AG04450 (cell line): ENCODE measurements around the gene PNCK. TPM values are rescaled to one million over a fixed set of nuclear protein-coding genes. Genes with fewer than 3 reads are reported as not detected.

Source experiments
- CTCF ChIA-PET: fragments of 300-600, 350-600 bp; formaldehyde crosslinking; extraction: SDS; loops from one replicate; lab custom pipeline; 2022; ENCODE audit warnings: antibody characterized with exemption, inconsistent platforms; lab: Charles Lee
- POLR2A ChIA-PET: fragments of 350-600 bp; formaldehyde crosslinking; extraction: SDS; loops from one replicate; lab custom pipeline; 2021; ENCODE audit warnings: antibody characterized with exemption, inconsistent platforms; lab: Yijun Ruan, JAX
- DNase-seq: peaks from one replicate; pipeline ENCODE4 v3.0.0-alpha.2; 2011; ENCODE audit warnings: low read depth, low spot score
- H3K27ac ChIP-seq: one replicate; pipeline ENCODE4 v1.5.1; 2012; ENCODE audit warnings: low read depth, low read length, control low read depth
- H3K27me3 ChIP-seq: one replicate; pipeline ENCODE4 v1.6.0; 2012; ENCODE audit warnings: low read length; ENCODE audit not compliant: control insufficient read depth, insufficient read depth
- H3K4me3 ChIP-seq: 2 replicates; pipeline ENCODE4 v1.5.1; 2011; ENCODE audit warnings: mild to moderate bottlenecking, low read depth, low read length, control low read depth
- H3K9me3 ChIP-seq: 2 replicates; pipeline ENCODE4 v1.5.1; 2012; ENCODE audit warnings: low read length; ENCODE audit not compliant: control insufficient read depth, insufficient read depth
- polyA plus RNA-seq: library from polyadenylated mRNA; depleted of rRNA; stranded (reverse); fragments of >200 nt; gene quantifications from 2 replicates; pipeline ENCODE4 v1.2.3, GENCODE V29; 2011; rRNA removed
- small RNA-seq: library from RNA; depleted of rRNA; stranded (forward); fragments of <200 nt; gene quantifications from one replicate; pipeline ENCODE3, GENCODE V24; 2012; ENCODE audit warnings: low read depth; ENCODE audit not compliant: insufficient read length
- TF ChIP-seq, protein P1 (sequence below): IDR thresholded peaks from 2 replicates; pipeline ENCODE4 v1.5.1; 2011; ENCODE audit warnings: low read depth, low read length, control low read depth, inconsistent platforms

Gene PNCK
- polyA plus RNA-seq, 1 experiment = not detected

DNA sequence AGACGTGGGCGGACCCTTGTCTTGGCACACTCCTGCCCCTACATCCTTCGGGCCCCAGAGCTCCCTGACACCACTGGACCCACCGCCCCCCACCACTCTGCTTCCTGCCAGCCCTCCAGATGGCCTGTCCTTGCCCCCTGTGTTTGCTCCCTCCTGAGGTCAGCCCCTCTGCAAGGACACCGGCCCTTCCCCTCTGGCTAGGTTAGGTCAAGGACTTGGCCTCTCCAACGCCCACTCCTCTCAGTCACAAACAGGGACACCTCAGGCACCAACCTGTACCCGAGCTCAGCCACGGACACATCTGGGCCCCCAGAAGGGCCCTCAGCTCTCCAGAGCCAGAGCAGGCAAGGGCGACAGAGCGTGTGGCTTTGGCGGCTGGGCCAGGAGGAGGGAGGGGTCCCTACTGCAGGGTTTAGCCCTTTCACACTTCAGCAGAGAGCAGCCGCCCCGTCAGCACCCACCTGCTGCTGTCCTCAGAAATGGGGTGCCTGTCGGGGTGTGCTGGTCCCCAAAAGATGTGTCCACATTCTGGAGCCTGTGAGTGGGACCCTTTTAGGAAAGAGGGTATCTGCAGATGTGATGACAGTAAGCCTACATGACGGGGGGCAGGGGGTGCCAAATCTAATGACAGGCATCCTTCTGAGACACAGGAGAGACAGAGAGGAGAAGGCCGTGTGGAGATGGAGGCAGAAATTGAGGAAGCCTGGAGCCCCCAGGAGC, 50.1 kb downstream of the PNCK start:
- peaks cover 18% of the 10 kb centered on the region for H3K27me3 ChIP-seq
- H3K27ac ChIP-seq = no peak overlapping the region
- no peak overlapping the region for H3K4me3 ChIP-seq
- CTCF ChIA-PET = interaction anchor here (0.6 to 1.1 kb wide), 3 partner anchors 11 to 45 kb away, joined by 6 to 7 read pairs (median 6); no protein-coding TSS in a partner anchor
- TF ChIP-seq, protein P1, sequence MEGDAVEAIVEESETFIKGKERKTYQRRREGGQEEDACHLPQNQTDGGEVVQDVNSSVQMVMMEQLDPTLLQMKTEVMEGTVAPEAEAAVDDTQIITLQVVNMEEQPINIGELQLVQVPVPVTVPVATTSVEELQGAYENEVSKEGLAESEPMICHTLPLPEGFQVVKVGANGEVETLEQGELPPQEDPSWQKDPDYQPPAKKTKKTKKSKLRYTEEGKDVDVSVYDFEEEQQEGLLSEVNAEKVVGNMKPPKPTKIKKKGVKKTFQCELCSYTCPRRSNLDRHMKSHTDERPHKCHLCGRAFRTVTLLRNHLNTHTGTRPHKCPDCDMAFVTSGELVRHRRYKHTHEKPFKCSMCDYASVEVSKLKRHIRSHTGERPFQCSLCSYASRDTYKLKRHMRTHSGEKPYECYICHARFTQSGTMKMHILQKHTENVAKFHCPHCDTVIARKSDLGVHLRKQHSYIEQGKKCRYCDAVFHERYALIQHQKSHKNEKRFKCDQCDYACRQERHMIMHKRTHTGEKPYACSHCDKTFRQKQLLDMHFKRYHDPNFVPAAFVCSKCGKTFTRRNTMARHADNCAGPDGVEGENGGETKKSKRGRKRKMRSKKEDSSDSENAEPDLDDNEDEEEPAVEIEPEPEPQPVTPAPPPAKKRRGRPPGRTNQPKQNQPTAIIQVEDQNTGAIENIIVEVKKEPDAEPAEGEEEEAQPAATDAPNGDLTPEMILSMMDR = no peak
- no peak for DNase-seq
- H3K9me3 ChIP-seq = no peaks in the 10 kb centered on the region
- POLR2A ChIA-PET = no interaction called here

DNA sequence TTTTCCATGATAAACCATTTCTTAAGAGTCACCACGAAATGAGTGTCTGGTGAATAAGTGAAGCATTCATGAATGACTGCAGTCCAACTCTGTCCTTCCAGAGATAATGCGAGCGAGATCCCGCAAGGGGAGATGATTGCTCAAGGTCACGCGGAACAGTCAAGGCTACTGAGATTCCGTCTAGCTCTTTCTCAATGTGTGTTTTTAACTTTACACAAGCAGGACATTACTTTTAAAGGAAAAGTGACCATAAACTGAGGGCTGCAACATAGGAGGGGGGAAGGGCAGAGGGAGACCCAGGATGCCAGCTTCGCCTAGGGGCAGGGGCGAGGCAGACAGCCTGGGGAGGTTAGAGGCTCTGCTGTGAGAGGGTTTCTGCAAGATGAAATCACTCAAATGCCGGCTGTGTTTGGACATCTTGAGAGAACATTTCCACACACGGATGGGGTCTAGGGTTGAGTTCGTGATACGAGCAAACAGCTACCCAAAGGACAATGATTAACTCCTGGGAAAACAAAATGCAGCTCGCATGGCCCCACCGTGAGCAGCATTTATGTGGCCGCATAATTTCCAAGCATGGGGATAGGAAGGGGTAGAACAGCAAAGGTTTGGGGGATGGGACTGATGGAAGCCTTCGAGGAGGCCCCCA, 50.8 kb downstream of the PNCK start:
- POLR2A ChIA-PET = no interaction called here

DNA sequence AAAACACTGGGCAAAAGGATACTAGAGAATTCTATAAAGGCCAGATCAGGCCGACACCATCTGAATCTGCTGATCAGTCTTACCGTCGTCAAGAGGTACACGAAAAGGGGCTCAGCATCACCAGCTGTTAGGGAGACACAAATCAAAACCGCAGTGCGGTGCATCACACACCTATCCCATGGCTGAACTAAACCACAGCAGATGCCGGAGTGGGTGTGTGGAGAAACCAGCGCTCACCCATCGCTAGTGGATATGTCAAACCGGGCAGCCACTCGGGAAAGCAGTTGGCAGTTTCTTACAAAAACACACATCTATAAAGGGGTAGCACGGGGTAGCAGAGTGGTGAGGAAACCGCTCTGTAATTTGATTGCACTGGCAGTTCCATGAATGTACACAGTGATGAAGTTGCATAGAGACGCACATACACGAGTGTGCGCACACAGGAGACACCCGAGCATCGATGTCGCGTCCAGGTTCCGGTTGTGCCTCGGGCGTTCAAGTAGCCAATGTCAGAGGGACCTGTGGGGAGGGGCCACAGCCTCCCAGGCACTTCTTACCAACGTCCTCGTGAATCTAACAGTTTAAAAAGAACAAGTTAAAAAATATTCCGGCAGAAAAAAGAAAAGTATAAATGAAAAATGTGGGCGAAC, 51.5 kb downstream of the PNCK start:
- no peak for DNase-seq
- Histone ChIP-seq H3K9me3 (no peaks in the 10 kb centered on the region), H3K27ac (no peak overlapping the region), H3K4me3 (no peak overlapping the region), H3K27me3 (peaks cover 18% of the 10 kb centered on the region)
- TF ChIP-seq, protein P1 = no peak
- CTCF ChIA-PET = interaction anchor here (1.1 kb wide), 2 partner anchors 12 to 46 kb away, joined by 6 to 7 read pairs; no protein-coding TSS in a partner anchor
- POLR2A ChIA-PET = no interaction called here

More for the DNA sequence above, 50.8 kb downstream of the PNCK start:
- H3K27ac ChIP-seq = no peak overlapping the region
- TF ChIP-seq, protein P1 = no peak
- H3K4me3 ChIP-seq = no peak overlapping the region
- no peaks in the 10 kb centered on the region for H3K9me3 ChIP-seq
- CTCF ChIA-PET = interaction anchor here (1.1 kb wide), 2 partner anchors 13 to 45 kb away, joined by 6 to 7 read pairs; no protein-coding TSS in a partner anchor
- no peak for DNase-seq
- peaks cover 18% of the 10 kb centered on the region for H3K27me3 ChIP-seq

DNA sequence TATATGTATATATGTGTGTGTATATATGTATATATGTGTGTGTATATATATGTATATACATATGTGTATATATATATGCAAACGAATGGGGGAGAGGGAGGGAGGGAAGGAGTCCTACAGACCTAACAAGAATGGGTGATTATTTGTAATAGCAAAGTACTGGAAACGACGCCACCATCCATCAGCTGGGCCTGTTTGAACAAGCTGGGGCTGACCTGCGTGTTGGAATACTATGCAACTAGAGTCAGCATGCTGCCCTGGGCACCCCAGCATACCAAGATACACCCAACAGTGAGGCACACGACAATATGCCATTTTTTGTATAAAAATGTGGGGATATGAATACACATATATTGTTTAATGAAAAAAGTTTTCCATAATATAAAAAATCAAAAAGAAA, 53.0 kb downstream of the PNCK start:
- Histone ChIP-seq H3K27ac (no peak overlapping the region), H3K9me3 (no peaks in the 10 kb centered on the region), H3K4me3 (no peak overlapping the region), H3K27me3 (peaks cover 16% of the 10 kb centered on the region)
- no peak for DNase-seq
- TF ChIP-seq, protein P1 = no peak
- ChIA-PET POLR2A (no interaction called here), CTCF (interaction anchor here (0.6 kb wide), 1 partner anchor 662 kb away, joined by 11 read pairs; no protein-coding TSS in a partner anchor)

Small RNA genes within 50 kb of the gene (small RNA-seq; reads per million reads assigned to genes)
- gene RN7SL687P = not detected

Other genes starting within 250 kb of the PNCK start
- gene TREX2, start 227.8 kb downstream of the PNCK start, polyA plus RNA-seq = not detected in 2 replicates
- gene HAUS7, start 203.2 kb downstream of the PNCK start, polyA plus RNA-seq = 13.2 and 16.5 TPM in 2 replicates
- gene BGN, start 178.8 kb downstream of the PNCK start, polyA plus RNA-seq = 97.2 and 143 TPM in 2 replicates
- 0.01 TPM in 1 of 2 replicates, not detected in the other for gene ATP2B3, start 156.2 kb downstream of the PNCK start, polyA plus RNA-seq
- gene CCNQ, start 74.7 kb downstream of the PNCK start, polyA plus RNA-seq = 23.6 and 28.1 TPM in 2 replicates
- not detected in 2 replicates for gene DUSP9, start 26.6 kb downstream of the PNCK start, polyA plus RNA-seq
- gene SLC6A8, start 14.1 kb upstream of the PNCK start, polyA plus RNA-seq = 6.9 and 12.3 TPM in 2 replicates
- gene BCAP31, start 50.6 kb upstream of the PNCK start, polyA plus RNA-seq = 108 and 114 TPM in 2 replicates
- 4.2 and 5.8 TPM in 2 replicates for gene ABCD1, start 51.0 kb upstream of the PNCK start, polyA plus RNA-seq
- gene PLXNB3, start 90.4 kb upstream of the PNCK start, polyA plus RNA-seq = 4.6 and 5.5 TPM in 2 replicates
- gene SRPK3, start 107.2 kb upstream of the PNCK start, polyA plus RNA-seq = 0.27 and 0.51 TPM in 2 replicates
- gene IDH3G, start 120.6 kb upstream of the PNCK start, polyA plus RNA-seq = 42.8 and 60.7 TPM in 2 replicates
- gene SSR4, start 120.9 kb upstream of the PNCK start, polyA plus RNA-seq = 277 and 363 TPM in 2 replicates
- gene PDZD4, start 156.7 kb upstream of the PNCK start, polyA plus RNA-seq = 0.04 and 0.29 TPM in 2 replicates
- gene L1CAM, start 212.4 kb upstream of the PNCK start, polyA plus RNA-seq = 0.06 and 0.10 TPM in 2 replicates
- gene AVPR2, start 230.9 kb upstream of the PNCK start, polyA plus RNA-seq = not detected in 2 replicates